NCI-H345 (cell line): Measurements from ENCODE around the gene KCTD5.
"Not testable (repeated sequence)": the region's sequence is repeated elsewhere in the genome, so short reads cannot be mapped to it uniquely, and the experiment has no call there.

Experiments used
- DNase-seq: peaks from one replicate; lab custom pipeline; 2025; lab: John Stamatoyannopoulos, UW

Gene KCTD5

DNA sequence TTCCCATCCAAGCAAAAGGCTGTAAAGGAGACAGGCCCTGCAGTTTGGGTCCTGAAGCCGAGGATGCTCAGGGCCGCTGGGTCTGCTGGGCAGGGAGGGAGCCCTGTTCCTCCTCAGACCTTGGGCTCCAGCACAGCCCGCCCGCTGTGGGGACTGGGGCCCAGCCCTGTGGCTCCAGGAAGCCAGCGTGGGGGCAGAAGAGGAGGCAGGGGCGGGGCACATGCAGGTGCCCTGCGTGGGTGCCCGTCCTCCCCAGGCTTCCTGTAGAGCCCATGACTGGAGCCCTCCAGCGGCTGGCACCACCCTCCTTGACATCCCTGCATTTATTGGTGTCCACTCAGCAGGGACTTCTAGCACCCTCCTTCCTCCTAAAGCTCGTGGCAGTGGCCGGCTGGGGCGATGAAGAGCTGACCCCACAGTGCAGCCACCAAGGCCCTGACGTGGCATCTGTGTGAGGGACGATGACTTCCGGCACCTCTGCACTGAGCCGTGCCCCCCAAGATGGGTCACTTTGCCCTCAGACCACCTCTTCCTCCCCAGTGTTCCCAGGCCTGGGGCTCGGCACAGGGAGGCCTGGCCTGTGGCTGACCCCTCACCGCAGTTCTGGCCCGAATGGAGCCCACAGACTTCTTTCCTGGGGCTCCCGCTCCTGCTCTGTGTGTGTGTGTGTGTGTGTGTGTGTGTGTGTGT lies 27.8 kb downstream of the KCTD5 start:
- DNase-seq: no peak

DNA sequence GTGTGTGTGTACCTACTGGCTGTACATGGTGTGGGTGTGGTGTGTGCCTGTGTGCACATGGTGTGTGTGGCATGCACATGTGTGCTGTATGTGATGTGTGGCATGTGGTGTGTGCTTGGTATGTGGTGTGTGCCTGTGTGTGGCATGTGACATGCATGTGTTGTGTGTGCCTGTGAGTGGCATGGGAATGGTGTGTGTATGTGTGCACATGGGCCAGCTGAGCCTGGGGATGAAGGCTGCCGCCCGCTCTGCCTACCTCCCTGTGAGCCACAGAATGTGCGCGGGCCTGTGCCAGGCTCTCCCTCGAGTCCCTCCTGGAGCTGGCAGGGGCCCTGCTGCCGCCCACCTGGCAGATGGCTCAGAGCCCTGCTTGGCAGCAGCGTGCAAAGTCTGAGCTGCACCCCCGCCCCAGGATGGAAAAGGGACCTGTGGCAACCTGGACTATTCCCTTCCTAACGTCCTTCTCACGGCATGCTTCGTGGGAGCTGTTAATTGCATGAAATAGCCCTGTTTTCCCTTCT lies 28.4 kb downstream of the KCTD5 start:
- DNase-seq: no peak

DNA sequence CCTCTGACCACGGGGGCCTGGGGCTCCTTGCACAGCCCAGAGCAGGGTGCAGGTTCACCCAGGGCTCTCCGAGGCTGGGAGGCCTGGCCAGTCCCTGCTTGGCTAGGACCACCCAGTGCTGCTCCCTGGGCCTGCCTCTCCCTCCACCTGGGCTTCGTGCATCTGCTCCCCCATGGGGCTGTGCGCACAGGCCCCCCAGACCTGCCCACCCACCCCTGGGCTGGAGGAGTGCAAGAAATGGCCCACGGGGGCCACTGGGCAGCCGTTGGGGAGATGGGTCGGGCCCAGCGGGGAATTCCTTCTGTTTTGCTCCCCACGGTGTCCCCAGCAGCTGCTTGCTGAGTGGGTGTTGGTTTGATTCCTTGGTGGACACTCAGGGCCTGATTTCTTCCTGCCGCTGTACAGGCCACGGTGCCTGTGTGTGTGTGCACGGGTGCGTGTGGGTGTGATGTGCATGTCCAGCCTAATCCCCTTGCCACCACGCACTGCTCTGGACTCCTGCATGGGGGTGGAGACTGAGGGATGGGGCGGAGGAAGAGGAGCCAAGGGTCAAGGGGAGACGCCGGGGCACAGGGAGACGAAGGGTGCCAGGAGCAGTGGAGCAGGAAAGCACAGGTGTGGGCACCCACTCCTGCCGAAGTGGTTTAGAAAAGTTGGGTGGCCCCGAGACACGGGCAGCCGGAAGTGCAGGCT lies 29.2 kb downstream of the KCTD5 start:
- no peak for DNase-seq

DNA sequence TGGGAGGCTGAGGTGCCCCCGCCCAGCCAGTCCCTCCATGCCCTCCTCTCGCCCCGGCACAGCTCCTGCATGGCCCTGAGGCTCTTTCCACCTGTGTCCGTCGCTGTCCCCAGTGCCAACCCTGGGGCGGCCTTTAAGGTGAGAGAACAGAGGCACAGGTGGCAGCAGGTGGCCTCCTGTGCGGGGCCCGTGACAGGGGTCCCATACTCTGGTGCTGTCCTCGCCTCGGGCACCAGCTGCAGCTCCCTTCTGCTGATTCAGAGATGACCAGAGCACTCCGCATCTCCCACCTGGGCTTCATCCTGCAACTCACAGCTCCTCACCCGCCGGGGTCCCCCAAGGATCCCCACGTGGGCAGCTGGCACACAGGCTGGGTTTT lies 29.7 kb downstream of the KCTD5 start:
- no peak for DNase-seq

DNA sequence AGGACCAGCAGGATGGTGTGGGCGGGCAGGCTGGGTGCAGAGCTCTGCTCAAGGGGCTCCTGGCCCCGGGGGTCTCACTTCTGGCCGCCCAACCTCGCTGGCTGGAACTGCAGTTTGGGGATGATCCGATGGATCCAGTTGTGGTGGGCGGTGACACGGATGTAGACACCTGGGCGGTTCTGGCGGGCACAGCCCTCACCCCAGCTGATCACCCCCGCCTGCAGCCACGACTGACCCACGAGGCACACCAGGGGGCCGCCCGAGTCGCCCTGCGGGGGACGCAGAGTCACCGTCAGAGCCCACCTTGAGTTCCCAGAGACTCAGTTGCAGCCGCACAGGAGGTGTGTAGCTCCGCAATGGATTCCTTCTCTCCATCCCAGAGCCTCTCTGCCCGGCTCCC lies 30.2 kb downstream of the KCTD5 start:
- no peak for DNase-seq

DNA sequence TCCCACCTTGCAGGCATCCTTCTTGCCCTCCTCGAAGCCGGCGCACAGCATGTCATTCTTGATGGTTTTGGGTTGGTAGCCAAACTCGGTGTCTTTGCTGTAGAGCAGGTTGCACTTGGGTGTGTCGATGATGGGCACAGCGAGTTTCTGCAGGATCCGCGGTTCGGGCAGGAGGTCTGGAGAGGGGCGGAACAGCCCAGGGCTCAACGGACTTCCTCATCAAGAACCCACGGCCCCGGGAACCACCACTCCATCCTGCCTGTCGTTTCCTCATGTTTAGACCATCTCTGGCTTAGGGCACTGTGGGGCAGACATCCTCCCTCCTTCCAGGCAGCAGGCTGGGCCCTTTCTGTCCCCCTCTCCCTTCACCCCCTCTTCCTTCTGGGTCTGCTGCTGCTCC lies 31.2 kb downstream of the KCTD5 start:
- no peak for DNase-seq

DNA sequence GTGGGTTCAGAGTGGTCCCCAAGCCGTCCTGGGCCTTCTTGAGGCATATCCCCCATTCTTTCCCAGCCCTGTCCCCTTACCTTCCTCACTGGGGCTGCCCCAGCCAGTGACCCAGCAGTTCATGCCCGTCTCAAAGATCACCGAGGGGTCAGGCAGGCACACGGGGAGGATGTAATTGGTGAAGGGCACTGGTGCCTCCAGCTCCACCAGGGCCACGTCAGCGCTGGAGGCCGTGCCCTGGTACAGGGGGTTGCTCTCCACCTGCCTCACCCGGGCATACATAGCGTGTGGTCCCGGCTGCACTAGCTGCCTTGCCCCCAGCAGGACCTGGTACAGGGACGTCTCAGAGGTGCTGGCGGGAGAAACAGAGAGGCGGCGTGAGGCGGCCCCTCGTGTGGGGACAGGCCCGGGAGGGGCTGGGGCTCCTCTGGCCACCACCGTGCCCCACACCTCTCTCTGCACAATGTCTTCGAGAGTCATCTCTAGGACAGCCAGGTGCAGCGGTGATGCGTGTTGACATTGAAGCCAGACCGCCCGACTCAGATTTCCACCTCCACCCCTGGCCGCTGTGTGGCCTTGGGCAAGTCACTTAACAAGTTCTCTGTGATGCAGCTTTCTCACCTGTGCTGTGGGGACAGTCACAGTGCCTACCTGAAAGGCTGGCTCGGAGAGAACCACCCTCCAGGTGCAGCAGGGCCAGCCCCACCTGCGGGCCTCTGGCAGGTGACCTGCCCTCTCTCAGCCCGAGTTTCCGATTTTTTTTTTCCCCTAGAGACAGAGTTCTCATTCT lies 31.9 kb downstream of the KCTD5 start:
- DNase-seq: no peak

DNA sequence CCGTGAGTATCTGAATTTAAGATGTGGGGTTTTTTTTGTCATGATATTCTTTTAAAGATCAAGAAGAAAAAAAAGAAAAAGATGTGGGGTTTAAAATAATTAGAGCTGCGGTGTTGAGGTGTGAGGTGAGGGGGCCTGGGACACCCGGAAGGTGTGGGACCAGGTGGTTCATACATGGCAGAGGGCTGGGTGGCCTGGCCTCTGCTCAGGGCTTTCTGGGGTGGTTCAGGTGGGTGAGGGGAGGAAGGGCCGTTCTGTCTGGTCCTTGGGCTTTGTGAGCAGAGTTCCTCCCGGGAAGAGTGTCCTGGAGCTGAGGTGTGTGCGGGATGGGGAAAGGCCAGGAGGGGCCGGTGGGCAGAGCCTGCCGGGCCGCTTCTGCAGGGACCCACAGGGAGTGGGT lies 32.7 kb downstream of the KCTD5 start:
- DNase-seq: no peak

DNA sequence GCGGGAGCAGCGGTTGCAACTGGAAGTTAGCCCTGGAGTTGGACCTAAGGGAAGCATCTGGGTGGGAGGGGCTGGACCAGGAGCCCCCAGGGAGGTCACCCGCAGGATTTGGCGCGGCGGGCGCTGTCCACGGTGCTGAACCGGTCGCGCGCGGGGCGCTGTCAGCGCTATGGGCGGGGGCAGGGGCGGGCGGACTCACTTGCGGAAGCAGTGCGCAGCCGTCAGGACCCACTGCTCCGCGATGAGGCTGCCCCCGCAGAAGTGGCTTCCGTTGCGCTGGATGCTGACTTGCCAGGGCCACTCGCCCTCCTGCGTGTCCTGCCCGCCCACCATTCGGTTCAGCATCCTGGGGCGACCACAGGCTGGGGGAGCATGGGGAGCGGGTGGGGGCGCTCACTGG lies 33.2 kb downstream of the KCTD5 start:
- no peak for DNase-seq

DNA sequence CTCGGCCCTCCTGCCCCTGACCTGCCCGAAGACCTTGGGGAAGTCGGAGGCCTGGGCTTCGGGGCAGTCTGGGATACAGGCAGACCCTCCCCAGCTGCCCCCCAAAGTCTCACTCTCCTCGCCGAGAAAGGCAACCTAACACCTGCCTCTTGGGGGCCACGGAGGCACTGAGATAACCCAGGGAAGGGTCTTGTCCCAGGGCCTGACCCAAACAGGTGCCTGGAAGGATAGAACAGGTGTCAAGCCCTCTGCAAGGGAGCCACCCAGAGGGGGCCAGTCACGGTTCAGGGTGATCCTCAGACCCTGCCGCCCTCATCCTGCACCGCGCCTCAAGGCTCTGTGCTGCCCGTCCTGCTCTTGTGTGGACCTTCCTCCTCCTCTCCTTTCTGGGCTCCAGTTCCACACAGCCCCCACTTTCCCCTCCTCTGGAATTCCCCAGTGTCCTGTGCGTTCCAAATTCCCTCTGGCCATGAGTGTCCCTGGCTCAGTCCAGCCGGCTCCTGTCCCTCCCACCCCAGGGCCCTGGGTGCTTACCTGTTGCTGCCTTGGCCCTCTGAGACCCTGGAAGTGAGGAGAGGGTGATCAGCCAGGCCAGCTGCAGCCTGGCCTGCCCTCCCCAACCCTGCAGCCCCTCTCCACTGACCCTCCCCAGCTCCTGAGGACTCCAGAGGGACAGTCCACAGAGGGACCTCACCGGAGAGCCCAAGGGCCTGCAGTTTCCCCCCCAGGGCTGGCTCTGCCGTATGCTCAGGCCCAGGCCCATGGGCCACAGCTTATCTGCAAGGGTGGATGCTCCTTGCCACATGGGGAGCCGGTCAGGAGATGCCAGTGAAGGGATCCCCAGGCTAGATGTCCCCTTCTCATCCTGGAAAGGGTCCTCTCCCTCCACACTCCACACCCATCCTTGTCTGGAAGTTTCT lies 33.9 kb downstream of the KCTD5 start:
- no peak for DNase-seq

DNA sequence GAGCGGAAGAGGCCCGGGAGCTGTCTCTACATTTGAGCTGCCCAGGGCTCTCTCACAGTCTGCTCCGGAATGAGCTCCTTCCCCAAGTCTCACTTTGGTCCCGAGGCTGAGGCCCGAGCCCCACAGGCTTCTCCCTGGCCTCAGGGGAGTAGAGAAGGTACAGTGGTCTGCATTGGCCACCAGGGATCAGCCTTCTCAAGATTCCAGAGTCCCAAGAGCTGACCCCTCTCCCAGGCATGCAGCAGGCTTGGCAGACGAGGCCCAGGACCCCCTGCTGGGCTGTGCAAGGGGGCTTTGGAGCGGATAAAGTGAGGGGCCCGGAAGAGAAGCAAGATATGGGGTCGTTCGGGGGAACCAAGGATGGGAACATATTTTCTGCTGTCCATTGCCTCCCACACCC lies 34.6 kb downstream of the KCTD5 start:
- DNase-seq: no peak

DNA sequence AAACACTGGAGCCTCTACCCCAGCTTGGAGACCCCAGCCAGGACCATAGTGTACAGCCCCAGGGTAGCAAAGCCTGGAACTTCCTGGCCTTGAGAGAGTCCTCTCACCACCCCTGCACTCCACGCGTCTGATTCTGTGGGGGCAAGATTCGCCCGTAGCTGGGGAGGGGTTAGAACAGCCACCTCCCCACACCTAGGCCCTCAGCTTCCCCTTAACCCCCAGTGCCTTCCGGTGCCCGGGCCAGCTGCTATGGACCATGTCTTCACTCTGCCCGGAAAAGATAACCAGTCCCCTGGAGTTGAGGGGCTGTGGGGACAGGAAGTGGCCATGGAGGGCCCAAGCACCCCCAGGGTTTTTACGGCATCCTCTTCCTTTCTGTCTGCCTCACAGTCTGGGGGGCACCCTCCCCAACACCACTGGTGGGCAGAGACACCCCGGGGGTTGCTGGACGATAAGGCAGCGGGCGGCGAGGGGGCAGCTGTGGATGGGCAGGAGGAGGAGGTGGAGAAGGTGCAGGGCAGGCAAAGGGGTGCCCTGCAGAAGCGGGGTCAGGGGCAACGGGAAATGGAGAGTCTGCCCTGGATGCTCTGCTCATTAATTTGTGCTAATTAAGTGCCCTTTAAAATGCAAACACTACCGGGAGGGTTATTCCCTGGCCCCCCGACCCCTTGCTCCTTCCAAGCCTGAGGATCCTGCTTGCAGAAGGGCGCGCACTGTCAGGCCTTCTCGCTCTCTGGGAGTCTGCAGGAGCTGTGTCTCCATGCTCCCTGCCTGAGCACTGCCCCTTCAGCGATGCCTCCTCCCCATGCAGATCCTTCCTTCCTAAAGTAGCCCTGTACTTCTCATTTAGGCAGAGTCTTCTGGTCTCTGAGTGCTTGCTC lies 35.3 kb downstream of the KCTD5 start:
- DNase-seq: no peak

DNA sequence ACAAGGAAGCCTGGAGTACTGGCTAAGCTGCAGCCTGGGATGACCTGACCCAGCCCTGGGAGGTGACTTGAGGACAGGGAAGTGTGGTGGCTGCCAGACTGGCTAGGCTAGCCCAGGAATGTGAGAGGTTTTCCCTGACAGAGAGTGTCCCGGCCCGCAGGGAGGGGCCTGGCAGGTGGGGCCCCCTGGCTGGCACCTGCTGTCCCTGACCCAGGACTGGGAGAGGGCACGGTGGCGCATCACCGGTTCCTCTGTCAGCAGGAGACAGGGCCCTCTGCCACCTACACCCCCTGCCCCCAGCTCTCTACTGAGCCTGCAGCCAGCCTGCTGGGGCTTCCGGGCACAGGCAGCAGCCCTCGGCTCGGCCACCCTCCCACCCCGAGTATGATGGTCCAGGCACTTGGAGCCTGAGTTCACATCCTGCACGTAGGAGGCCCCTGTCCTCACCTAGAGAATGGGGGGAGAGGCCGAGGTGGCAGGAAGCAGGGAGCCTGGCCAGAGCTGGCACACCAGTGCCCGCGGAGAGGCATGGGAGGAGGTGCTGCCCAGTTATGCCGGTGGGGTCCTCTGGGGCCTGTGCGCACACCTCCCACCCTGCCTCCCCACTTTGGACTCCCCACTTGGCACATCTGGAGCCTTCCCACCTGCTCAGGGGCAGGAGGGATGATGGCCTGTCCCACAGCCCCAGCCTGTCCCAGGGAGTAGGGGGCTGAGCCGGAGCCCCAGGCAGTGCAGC lies 37.2 kb downstream of the KCTD5 start:
- no peak for DNase-seq

DNA sequence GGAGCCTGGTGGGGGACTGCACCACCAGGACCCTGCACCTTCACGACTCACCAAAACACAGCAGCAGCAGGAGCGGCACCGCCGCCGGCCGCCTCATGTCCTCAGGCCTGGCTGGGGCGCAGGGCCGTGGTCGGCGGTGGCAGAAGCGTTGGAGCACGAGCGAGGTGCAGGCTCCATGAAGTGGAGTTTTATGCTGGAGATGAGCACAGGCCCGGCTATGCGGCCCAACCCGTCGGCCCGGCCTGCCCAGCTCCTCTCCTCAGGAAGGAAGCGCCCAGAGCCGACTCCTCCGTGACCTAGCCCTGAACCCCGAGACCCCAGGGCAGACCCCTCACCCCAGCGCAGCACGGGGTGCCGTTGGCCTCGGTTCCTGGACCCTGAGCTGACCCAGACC lies 37.7 kb downstream of the KCTD5 start, which contains the start of gene PRSS27:
PRSS27 (minus strand) TSS at position 161 of the 394 bp plus-strand sequence; CDS start at position 97, 64 bp downstream.
- no peak for DNase-seq

DNA sequence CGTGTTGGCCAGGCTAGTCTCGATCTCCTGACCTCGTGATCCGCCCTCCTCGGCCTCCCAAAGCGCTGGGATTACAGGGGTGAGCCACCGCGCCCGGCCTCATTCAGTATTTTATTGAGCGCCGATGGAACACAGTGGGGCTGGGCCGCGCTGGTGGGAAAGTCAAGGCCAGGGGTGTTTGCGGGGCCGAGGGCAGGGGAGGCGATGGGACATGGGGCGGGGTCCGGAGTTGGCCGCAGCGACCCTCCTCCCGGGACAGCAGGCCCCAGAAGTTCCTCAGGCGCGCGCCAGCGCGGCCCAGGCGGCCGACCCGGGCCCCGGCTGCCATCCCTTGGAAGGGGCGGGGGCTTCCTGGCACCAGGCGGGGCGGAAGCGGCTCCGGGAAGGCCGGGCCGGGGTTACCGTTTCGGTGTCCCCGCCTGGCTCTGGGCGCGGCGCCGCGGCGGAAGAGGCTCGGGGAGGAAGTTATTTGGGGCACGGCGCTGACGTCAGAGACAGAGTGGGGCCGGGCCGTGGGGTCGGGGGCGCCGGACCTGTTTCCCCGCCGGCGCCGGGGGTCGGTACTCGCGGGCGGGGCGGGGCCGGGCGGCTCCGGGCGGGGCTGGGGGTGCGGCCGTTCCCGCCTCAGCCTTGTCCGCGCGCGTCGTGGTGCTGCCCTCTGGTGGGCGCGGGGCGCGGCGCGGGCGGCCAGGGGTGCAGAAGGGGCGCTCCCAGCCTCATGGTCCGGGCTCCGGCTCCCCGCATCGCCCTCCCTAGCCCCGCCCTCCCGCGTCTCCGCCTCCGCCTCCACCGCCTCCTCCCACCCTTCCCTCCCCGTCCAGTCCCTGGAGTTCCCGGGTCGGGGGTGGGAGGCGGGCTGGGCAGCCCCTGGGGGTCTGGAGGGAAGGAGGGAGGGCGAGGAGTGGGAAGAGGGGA lies 38.7 kb downstream of the KCTD5 start:
- peak; percentile 92 for DNase-seq

DNA sequence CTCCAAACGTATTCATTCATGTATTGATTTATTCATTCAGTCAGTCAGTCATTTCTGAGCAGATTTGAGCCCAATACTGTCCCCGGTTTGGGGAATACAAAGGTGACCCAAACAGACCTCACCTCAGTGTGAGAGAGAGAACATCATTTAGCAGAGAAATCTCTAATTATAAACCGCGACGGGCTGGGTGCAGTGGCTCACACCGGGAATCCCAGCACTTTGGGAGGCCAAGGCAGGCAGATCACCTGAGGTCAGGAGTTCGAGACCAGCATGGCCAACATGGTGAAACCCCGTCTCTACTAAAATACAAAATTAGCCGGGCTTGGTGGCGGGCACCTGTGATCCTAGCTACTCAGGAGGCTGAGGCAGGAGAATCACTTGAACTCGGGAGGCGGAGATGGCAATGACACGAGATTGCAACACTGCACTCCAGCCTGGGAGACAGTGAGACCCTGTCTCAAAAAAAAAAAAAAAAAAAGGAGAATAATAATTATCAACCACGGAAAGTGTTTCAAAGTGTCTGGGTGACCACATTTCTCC lies 39.4 kb downstream of the KCTD5 start:
- DNase-seq: not testable (repeated sequence)

DNA sequence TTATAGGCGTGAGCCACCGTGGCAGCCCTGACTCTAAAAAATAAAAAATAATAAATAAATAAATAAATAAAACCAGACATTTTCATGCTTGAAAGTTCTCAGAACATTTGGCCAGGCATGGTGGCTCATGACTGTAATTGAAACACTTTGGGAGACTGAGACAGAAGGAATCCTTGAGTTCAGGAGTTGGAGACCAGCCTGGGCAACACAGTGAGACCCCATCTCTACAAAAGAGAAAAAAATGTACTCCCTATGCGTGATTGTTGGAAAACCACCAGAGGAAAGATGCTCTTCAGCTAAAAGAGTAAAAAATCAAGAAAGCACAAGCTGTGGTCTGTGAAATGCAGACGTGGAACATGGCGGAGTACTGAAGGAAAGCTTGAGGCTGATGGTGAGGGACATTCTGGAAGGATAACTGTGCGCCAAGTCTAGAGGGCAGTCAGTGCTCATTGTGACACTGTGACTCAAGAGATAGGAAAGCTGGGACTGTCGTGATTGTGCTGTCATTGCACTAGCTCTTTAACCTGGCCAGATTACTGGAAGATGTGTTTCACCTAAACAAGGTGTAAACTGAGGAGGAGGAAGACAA lies 41.9 kb downstream of the KCTD5 start:
- DNase-seq: no peak

DNA sequence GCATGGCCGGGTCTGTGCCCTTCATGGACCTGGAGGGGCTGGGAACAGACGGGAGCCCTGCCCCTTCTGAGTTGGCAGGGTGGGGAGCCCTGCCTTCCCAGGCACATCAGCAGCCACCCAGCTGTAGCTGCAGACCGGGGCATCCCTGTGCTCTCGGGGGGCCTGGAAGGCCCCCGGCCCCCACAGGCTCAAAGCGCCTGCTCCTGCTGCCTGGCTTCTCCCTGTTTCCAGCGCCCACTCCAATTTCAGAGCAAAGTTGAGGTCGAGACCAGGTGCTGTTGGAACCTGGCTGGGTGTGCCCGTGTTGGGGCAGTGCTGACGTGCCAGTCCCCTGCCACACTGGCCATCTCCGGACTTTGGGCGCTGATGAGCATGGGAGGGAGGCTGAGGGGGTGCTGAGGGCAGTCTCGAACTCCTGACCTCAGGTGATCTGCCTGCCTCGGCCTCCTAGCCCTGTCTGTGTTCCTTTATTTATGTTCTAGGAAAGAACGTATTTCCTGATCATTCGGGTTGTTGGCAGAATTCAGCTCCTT lies 42.6 kb downstream of the KCTD5 start:
- no peak for DNase-seq
